Nephron progenitor cell (in vitro differentiated cells): ENCODE data around the gene UBE3C.
A peak's percentile ranks its signal among the peaks of the same experiment; 100 is the strongest.
"Not testable (repeated sequence)": the region's sequence is repeated elsewhere in the genome, so short reads cannot be mapped to it uniquely, and the experiment has no call there.

Experiments used
- DNase-seq: peaks from one replicate; pipeline ENCODE4 v3.0.0; 2021
- H3K27ac Mint-ChIP-seq: 2 replicates; pipeline ENCODE4 v1.8.0; 2021; ENCODE audit warnings: mild to moderate bottlenecking, moderate library complexity, mixed read lengths
- H3K27me3 Mint-ChIP-seq: 2 replicates; pipeline ENCODE4 v1.8.0; 2021; ENCODE audit warnings: mild to moderate bottlenecking, low read depth, mixed read lengths; ENCODE audit not compliant: poor library complexity
- H3K36me3 Mint-ChIP-seq: 2 replicates; pipeline ENCODE4 v1.8.0; 2021; ENCODE audit warnings: low read depth, mixed read lengths
- H3K4me1 Mint-ChIP-seq: 2 replicates; pipeline ENCODE4 v1.8.0; 2021; ENCODE audit warnings: mixed read lengths
- H3K4me3 Mint-ChIP-seq: 2 replicates; pipeline ENCODE4 v1.8.0; 2021; ENCODE audit warnings: mild to moderate bottlenecking, moderate library complexity, mixed read lengths
- H3K9me3 Mint-ChIP-seq: 2 replicates; pipeline ENCODE4 v1.8.0; 2021; ENCODE audit warnings: mild to moderate bottlenecking, moderate library complexity, mixed read lengths
- CTCF ChIP-seq: fragments of 200-600 bp; sonication (generic); IDR thresholded peaks from 2 replicates; pipeline ENCODE4 v1.5.0; 2021; ENCODE audit warnings: antibody characterized with exemption

The UBE3C gene

GRCh38 chr7:157246052-157246451 lies 107.3 kb downstream of the UBE3C start:
- H3K27me3 Mint-ChIP-seq: no peaks in the 10 kb centered on the region
- DNase-seq: no peak
- no peak overlapping the region for H3K27ac Mint-ChIP-seq

GRCh38 chr7:157248659-157249058 lies 109.9 kb downstream of the UBE3C start:
- DNase-seq: no peak
- H3K4me3 Mint-ChIP-seq: no peak overlapping the region
- no peak for TF ChIP-seq CTCF
- H3K4me1 Mint-ChIP-seq: no peaks in the 10 kb centered on the region
- peak overlapping the region; percentile 82 for H3K27ac Mint-ChIP-seq
- H3K27me3 Mint-ChIP-seq: no peaks in the 10 kb centered on the region
- H3K9me3 Mint-ChIP-seq: no peaks in the 10 kb centered on the region
- peaks cover 39% of the 10 kb centered on the region for H3K36me3 Mint-ChIP-seq

More at GRCh38 chr7:157246052-157246451, 107.3 kb downstream of the UBE3C start:
- Mint-ChIP-seq H3K4me3 (no peak overlapping the region), H3K4me1 (no peaks in the 10 kb centered on the region), H3K9me3 (no peaks in the 10 kb centered on the region), H3K36me3 (peaks cover 41% of the 10 kb centered on the region)
- TF ChIP-seq CTCF: no peak

GRCh38 chr7:157250605-157251228 lies 112.0 kb downstream of the UBE3C start:
- no peaks in the 10 kb centered on the region for H3K4me1 Mint-ChIP-seq
- peak; percentile 53 for DNase-seq
- no peaks in the 10 kb centered on the region for H3K27me3 Mint-ChIP-seq
- no peak overlapping the region for H3K27ac Mint-ChIP-seq
- peaks cover 51% of the 10 kb centered on the region for H3K36me3 Mint-ChIP-seq
- H3K4me3 Mint-ChIP-seq: no peak overlapping the region
- H3K9me3 Mint-ChIP-seq: no peaks in the 10 kb centered on the region
- peak; percentile 75 for TF ChIP-seq CTCF

- peaks cover 56% of the 10 kb centered on the region for H3K36me3 Mint-ChIP-seq
- not testable (repeated sequence) for DNase-seq, H3K27me3 Mint-ChIP-seq, H3K27ac Mint-ChIP-seq, H3K4me3 Mint-ChIP-seq, H3K9me3 Mint-ChIP-seq, H3K4me1 Mint-ChIP-seq
These were observed 113.1 kb downstream of the UBE3C start for GRCh38 chr7:157251817-157252216.

- Mint-ChIP-seq H3K4me1 (no peaks in the 10 kb centered on the region), H3K9me3 (no peaks in the 10 kb centered on the region), H3K36me3 (peaks cover 61% of the 10 kb centered on the region), H3K27ac (no peak overlapping the region), H3K27me3 (no peaks in the 10 kb centered on the region), H3K4me3 (no peak overlapping the region)
- no peak for TF ChIP-seq CTCF
- DNase-seq: no peak
These were observed 115.1 kb downstream of the UBE3C start for GRCh38 chr7:157253850-157254249.

GRCh38 chr7:157254781-157255180 lies 116.1 kb downstream of the UBE3C start:
- peaks cover 61% of the 10 kb centered on the region for H3K36me3 Mint-ChIP-seq
- DNase-seq, H3K4me3 Mint-ChIP-seq, H3K27ac Mint-ChIP-seq, H3K4me1 Mint-ChIP-seq, H3K27me3 Mint-ChIP-seq, H3K9me3 Mint-ChIP-seq: not testable (repeated sequence)

GRCh38 chr7:157255201-157255606 lies 116.5 kb downstream of the UBE3C start:
- H3K36me3 Mint-ChIP-seq: peaks cover 61% of the 10 kb centered on the region

More at GRCh38 chr7:157255201-157255606, 116.5 kb downstream of the UBE3C start:
- no peaks in the 10 kb centered on the region for H3K27me3 Mint-ChIP-seq
- H3K27ac Mint-ChIP-seq: no peak overlapping the region
- H3K4me1 Mint-ChIP-seq: no peaks in the 10 kb centered on the region
- no peak overlapping the region for H3K4me3 Mint-ChIP-seq
- H3K9me3 Mint-ChIP-seq: no peaks in the 10 kb centered on the region
- no peak for TF ChIP-seq CTCF
- no peak for DNase-seq
